GM10248 (cell line): ENCODE data around the gene MCTP2.
"Not testable (repeated sequence)": the region's sequence is repeated elsewhere in the genome, so short reads cannot be mapped to it uniquely, and the experiment has no call there.

Experiments used
- CTCF ChIA-PET: fragments of 300-600 bp; sonication (Branson Sonifier 250); formaldehyde crosslinking; extraction: SDS; loops from one replicate; lab custom pipeline; 2021; ENCODE audit warnings: antibody characterized with exemption; lab: Yijun Ruan, JAX
- POLR2A ChIA-PET: fragments of 350-650 bp; sonication (Branson Sonifier 250); formaldehyde crosslinking; extraction: SDS; loops from one replicate; lab custom pipeline; 2020; ENCODE audit warnings: antibody characterized with exemption; lab: Yijun Ruan, JAX
- DNase-seq: peaks from one replicate; pipeline ENCODE4 v3.0.0; 2012; ENCODE audit errors: extremely low spot score
- TF ChIP-seq, protein P1 (sequence below): IDR thresholded peaks from 2 replicates; pipeline ENCODE4 v1.5.1; 2012; ENCODE audit warnings: mild to moderate bottlenecking, low read depth; ENCODE audit errors: extremely low read depth, missing control alignments, control extremely low read depth

MCTP2 gene

DNA sequence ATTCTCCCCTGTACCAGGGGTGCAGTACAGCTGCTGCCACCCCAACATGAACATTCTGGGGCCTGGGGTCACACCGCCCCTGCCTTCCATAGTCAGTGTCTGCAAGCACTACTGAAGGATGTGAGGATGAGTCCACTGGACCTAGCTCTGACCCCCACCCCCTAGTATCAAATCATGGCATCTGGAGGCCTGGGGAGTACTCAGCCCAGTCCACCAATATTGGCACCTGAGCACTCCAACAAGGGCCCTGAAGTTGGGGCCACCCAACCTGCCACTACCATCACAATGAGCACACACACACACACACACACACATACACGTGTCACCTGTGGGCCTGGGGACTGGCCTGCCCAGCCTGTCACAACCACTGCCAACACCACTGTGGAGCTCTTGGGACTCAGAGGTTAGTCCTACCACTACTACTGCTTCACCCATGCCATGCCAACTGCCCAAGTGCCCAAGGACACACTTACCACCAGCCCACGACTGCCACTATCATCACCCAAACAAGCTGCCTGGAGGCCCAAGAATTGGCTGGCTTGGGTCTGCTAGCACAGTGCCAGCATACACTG lies 253.9 kb downstream of the MCTP2 start:
- TF ChIP-seq, protein P1, sequence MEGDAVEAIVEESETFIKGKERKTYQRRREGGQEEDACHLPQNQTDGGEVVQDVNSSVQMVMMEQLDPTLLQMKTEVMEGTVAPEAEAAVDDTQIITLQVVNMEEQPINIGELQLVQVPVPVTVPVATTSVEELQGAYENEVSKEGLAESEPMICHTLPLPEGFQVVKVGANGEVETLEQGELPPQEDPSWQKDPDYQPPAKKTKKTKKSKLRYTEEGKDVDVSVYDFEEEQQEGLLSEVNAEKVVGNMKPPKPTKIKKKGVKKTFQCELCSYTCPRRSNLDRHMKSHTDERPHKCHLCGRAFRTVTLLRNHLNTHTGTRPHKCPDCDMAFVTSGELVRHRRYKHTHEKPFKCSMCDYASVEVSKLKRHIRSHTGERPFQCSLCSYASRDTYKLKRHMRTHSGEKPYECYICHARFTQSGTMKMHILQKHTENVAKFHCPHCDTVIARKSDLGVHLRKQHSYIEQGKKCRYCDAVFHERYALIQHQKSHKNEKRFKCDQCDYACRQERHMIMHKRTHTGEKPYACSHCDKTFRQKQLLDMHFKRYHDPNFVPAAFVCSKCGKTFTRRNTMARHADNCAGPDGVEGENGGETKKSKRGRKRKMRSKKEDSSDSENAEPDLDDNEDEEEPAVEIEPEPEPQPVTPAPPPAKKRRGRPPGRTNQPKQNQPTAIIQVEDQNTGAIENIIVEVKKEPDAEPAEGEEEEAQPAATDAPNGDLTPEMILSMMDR: no peak
- DNase-seq: no peak
- ChIA-PET POLR2A (no interaction called here), CTCF (no interaction called here)

GRCh38 chr15:94487635-94488034 lies 256.3 kb downstream of the MCTP2 start:
- TF ChIP-seq, protein P1: no peak
- ChIA-PET POLR2A (no interaction called here), CTCF (no interaction called here)
- no peak for DNase-seq

GRCh38 chr15:94493176-94493575 lies 261.8 kb downstream of the MCTP2 start:
- TF ChIP-seq, protein P1: no peak
- no peak for DNase-seq
- ChIA-PET POLR2A (no interaction called here), CTCF (no interaction called here)

DNA sequence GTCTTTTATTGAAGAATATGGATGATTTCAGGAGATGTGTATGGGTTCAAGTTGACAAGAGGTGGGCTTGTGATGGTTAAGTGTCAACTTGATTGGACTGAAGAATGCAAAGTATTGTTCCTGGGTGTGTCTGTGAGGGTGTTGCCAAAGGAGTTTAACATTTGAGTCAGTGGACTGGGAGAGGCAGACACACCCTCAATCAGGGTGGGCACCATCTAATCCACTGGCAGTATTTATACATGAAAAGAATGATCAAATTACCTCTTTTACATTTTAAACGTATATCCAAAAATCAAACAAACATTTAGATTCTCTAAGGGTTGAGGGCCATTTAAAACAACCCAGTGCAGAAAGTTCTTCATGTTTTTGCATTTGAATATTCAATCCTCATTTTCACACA lies 262.2 kb downstream of the MCTP2 start:
- CTCF ChIA-PET, DNase-seq, POLR2A ChIA-PET: not testable (repeated sequence)

DNA sequence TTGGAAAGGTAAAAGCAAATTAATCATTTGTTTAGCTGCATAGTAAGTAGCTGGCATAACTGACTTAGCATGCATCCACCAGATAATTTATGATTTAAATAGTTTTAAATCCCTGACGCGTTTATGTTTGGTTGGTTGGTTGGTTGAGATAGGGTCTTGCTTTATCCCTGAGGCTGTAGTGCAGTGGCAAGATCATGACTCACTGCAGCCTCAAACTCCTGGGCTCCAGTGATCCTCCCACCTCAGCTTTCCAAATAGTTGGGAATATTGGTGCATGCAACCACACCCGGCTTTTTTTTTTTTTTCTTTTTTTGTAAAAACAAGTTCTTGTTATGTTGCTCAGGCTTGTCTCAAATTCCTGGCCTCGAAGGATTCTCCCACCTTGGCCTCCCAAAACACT lies 263.4 kb downstream of the MCTP2 start:
- TF ChIP-seq, protein P1: no peak
- ChIA-PET POLR2A (no interaction called here), CTCF (no interaction called here)
- no peak for DNase-seq

DNA sequence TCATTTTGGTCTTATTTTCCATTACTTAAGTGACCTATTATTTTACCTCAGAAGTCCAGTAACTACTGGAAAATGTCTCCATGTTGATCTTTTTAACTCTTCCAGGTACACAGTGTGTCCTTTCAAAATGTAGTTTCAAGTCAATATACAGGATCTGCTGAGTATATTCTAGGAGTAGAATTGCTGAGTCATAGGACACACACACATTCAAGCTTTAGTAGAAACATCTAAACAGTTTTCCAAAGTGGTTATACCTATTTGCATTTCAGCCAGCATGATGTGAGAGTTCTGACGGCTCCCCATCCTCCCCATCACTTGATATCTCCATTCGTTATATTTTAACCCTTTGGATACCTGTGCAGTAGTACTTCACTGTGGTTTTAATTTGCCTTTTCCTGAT lies 271.9 kb downstream of the MCTP2 start:
- POLR2A ChIA-PET: no interaction called here

GRCh38 chr15:94509259-94509658 lies 277.9 kb downstream of the MCTP2 start:
- ChIA-PET CTCF (no interaction called here), POLR2A (no interaction called here)
- no peak for DNase-seq
- TF ChIP-seq, protein P1: no peak

More for the DNA sequence above, 271.9 kb downstream of the MCTP2 start:
- CTCF ChIA-PET: interaction anchor here (0.8 kb wide), 1 partner anchor 17 kb away, joined by 3 read pairs; no protein-coding TSS in a partner anchor
- no peak for DNase-seq
- TF ChIP-seq, protein P1: no peak
